ENCODE data around the gene BTBD9.

GRCh38 chr6:38131527-38131965, 508.2 kb downstream of the BTBD9 start:
- TF ChIP-seq EZH2 (IDR thresholded peaks at IDR 0.05; ENCODE audit: insufficient read depth, low read length), result no peak
- TF ChIP-seq, protein P1, sequence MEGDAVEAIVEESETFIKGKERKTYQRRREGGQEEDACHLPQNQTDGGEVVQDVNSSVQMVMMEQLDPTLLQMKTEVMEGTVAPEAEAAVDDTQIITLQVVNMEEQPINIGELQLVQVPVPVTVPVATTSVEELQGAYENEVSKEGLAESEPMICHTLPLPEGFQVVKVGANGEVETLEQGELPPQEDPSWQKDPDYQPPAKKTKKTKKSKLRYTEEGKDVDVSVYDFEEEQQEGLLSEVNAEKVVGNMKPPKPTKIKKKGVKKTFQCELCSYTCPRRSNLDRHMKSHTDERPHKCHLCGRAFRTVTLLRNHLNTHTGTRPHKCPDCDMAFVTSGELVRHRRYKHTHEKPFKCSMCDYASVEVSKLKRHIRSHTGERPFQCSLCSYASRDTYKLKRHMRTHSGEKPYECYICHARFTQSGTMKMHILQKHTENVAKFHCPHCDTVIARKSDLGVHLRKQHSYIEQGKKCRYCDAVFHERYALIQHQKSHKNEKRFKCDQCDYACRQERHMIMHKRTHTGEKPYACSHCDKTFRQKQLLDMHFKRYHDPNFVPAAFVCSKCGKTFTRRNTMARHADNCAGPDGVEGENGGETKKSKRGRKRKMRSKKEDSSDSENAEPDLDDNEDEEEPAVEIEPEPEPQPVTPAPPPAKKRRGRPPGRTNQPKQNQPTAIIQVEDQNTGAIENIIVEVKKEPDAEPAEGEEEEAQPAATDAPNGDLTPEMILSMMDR (IDR thresholded peaks at IDR 0.05; ENCODE audit: insufficient read depth, low read depth, low read length), result no peak
